ENCODE measurements around the gene GNG2. TPM values are rescaled to one million over a fixed set of nuclear protein-coding genes. Genes with fewer than 3 reads are reported as not detected.

The GNG2 gene
- total and polyA plus RNA-seq, 2 donors (not counting 1 experiment from before 2014, with no cell fraction given), result 21.1 to 21.5 TPM

DNA sequence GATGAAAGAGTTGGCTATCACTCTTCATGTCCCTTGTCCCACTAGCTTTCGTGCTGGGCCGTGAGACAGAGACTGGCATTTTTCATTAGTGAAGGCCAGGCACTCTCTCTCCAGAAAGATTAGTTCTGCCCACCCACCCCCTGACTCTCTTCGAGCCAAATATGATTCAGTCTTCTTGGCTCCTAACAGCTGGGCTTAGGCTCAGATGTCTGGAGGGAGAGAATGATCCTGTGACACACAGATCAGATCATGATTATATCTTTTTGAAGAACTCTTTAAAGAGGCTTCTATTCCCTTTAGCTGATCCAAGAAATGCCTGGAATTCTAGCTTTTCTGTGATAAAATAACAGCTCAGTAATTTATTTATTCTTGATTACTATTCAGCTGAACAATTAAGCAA is 5.2 kb upstream of the GNG2 start:
- Histone ChIP-seq H4K20me1 (ENCODE audit: control insufficient read depth, extremely low read depth, insufficient read depth, low read length) (no peaks in the 10 kb centered on the region), H3K36me3 (ENCODE audit: control insufficient read depth, insufficient read depth, low read length) (no peaks in the 10 kb centered on the region), H2AFZ (ENCODE audit: low read length) (no peak overlapping the region), H3K79me2 (ENCODE audit: control insufficient read depth, insufficient read depth, low read length) (no peaks in the 10 kb centered on the region), H3K4me2 (ENCODE audit: extremely low read depth, insufficient read depth, low read length) (peak overlapping the region; percentile 2), H3K27me3 (ENCODE audit: control insufficient read depth, insufficient read depth, low read length) (no peaks in the 10 kb centered on the region), H3K9ac (ENCODE audit: insufficient read depth, low read length) (no peak overlapping the region), H3K4me1 (ENCODE audit: control insufficient read depth, extremely low read depth, insufficient read depth, low read length) (peaks cover 10% of the 10 kb centered on the region), H3K27ac (ENCODE audit: insufficient read depth, low read length) (no peak overlapping the region), H3K4me3 (replicated peaks in 1 of 4; ENCODE audit: control extremely low read depth in 1 of 4, insufficient read depth in 1 of 4, low read depth in 3 of 4, low read length in 4 of 4) (no peak overlapping the region), H3K9me3 (ENCODE audit: control insufficient read depth, insufficient read depth, low read depth, low read length) (no peaks in the 10 kb centered on the region)
- TF ChIP-seq, protein P1, sequence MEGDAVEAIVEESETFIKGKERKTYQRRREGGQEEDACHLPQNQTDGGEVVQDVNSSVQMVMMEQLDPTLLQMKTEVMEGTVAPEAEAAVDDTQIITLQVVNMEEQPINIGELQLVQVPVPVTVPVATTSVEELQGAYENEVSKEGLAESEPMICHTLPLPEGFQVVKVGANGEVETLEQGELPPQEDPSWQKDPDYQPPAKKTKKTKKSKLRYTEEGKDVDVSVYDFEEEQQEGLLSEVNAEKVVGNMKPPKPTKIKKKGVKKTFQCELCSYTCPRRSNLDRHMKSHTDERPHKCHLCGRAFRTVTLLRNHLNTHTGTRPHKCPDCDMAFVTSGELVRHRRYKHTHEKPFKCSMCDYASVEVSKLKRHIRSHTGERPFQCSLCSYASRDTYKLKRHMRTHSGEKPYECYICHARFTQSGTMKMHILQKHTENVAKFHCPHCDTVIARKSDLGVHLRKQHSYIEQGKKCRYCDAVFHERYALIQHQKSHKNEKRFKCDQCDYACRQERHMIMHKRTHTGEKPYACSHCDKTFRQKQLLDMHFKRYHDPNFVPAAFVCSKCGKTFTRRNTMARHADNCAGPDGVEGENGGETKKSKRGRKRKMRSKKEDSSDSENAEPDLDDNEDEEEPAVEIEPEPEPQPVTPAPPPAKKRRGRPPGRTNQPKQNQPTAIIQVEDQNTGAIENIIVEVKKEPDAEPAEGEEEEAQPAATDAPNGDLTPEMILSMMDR (conservative IDR thresholded peaks at IDR 0.05 in 1 of 2, IDR thresholded peaks at IDR 0.05 in 1 of 2; ENCODE audit: low read depth in 1 of 2, low read length in 2 of 2), result no peak
- TF ChIP-seq EZH2 (IDR thresholded peaks at IDR 0.05; ENCODE audit: low read length, missing control alignments), result no peak
- peak; percentile 55 to 84 for DNase-seq (ENCODE audit: low read depth in 2 of 2)

DNA sequence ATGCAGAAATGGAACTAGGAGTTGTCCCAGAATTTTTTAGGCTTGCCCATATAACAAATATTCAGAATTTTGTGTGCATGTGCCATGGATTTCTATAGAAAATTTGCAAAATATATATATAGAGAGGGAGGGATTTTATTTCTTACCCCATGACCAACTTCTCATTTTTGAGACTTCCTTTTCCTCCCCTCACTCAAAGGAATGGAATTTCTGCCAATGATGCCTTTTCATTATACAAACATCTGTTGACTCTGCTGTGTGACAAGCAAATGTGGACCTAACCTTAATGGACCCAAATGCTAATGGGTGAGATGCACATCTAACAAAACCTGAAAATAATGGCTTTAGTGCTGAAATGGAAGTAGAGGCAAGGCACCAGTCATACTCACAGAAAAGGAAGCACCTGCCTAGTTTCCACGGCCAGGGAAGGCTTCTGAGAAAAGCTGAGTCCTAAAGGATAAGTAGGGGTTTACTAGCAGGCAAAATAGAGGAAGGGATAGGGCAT is 3.6 kb upstream of the GNG2 start:
- H3K27ac ChIP-seq (ENCODE audit: insufficient read depth, low read length), result no peak overlapping the region
- no peaks in the 10 kb centered on the region for H3K27me3 ChIP-seq (ENCODE audit: control insufficient read depth, insufficient read depth, low read length)
- H2AFZ ChIP-seq (ENCODE audit: low read length), result no peak overlapping the region
- H3K36me3 ChIP-seq (ENCODE audit: control insufficient read depth, insufficient read depth, low read length), result no peaks in the 10 kb centered on the region
- no peaks in the 10 kb centered on the region for H3K9me3 ChIP-seq (ENCODE audit: control insufficient read depth, insufficient read depth, low read depth, low read length)
- DNase-seq (ENCODE audit: low read depth in 2 of 2), result no peak
- no peak overlapping the region for H3K9ac ChIP-seq (ENCODE audit: insufficient read depth, low read length)
- H3K79me2 ChIP-seq (ENCODE audit: control insufficient read depth, insufficient read depth, low read length), result no peaks in the 10 kb centered on the region
- TF ChIP-seq, protein P1 (conservative IDR thresholded peaks at IDR 0.05 in 1 of 2, IDR thresholded peaks at IDR 0.05 in 1 of 2; ENCODE audit: low read depth in 1 of 2, low read length in 2 of 2), result no peak
- TF ChIP-seq EZH2 (IDR thresholded peaks at IDR 0.05; ENCODE audit: low read length, missing control alignments), result no peak
- H3K4me3 ChIP-seq (replicated peaks in 1 of 4; ENCODE audit: control extremely low read depth in 1 of 4, insufficient read depth in 1 of 4, low read depth in 3 of 4, low read length in 4 of 4), result no peak overlapping the region
- no peak overlapping the region for H3K4me2 ChIP-seq (ENCODE audit: extremely low read depth, insufficient read depth, low read length)
- no peaks in the 10 kb centered on the region for H4K20me1 ChIP-seq (ENCODE audit: control insufficient read depth, extremely low read depth, insufficient read depth, low read length)
- H3K4me1 ChIP-seq (ENCODE audit: control insufficient read depth, extremely low read depth, insufficient read depth, low read length), result peaks cover 11% of the 10 kb centered on the region

- no peak overlapping the region for H2AFZ ChIP-seq (ENCODE audit: low read length)
- H3K9me3 ChIP-seq (ENCODE audit: control insufficient read depth, insufficient read depth, low read depth, low read length), result no peaks in the 10 kb centered on the region
- H3K27ac ChIP-seq (ENCODE audit: insufficient read depth, low read length), result no peak overlapping the region
- no peaks in the 10 kb centered on the region for H3K27me3 ChIP-seq (ENCODE audit: control insufficient read depth, insufficient read depth, low read length)
- no peaks in the 10 kb centered on the region for H4K20me1 ChIP-seq (ENCODE audit: control insufficient read depth, extremely low read depth, insufficient read depth, low read length)
- H3K9ac ChIP-seq (ENCODE audit: insufficient read depth, low read length), result no peak overlapping the region
- H3K4me3 ChIP-seq (replicated peaks in 1 of 4; ENCODE audit: control extremely low read depth in 1 of 4, insufficient read depth in 1 of 4, low read depth in 3 of 4, low read length in 4 of 4), result no peak overlapping the region
- H3K4me1 ChIP-seq (ENCODE audit: control insufficient read depth, extremely low read depth, insufficient read depth, low read length), result peaks cover 12% of the 10 kb centered on the region
- no peak for TF ChIP-seq EZH2 (IDR thresholded peaks at IDR 0.05; ENCODE audit: low read length, missing control alignments)
- TF ChIP-seq, protein P1 (conservative IDR thresholded peaks at IDR 0.05 in 1 of 2, IDR thresholded peaks at IDR 0.05 in 1 of 2; ENCODE audit: low read depth in 1 of 2, low read length in 2 of 2), result no peak
- DNase-seq (ENCODE audit: low read depth in 2 of 2), result peak in 1 of 2 donors; percentile 39
- H3K79me2 ChIP-seq (ENCODE audit: control insufficient read depth, insufficient read depth, low read length), result peaks cover 8% of the 10 kb centered on the region
- no peaks in the 10 kb centered on the region for H3K36me3 ChIP-seq (ENCODE audit: control insufficient read depth, insufficient read depth, low read length)
- peak overlapping the region; percentile 8 for H3K4me2 ChIP-seq (ENCODE audit: extremely low read depth, insufficient read depth, low read length)
These were observed 1.3 kb upstream of the GNG2 start for GRCh38 chr14:51859131-51859530.
